ENCODE data around the gene STX10.

DNA sequence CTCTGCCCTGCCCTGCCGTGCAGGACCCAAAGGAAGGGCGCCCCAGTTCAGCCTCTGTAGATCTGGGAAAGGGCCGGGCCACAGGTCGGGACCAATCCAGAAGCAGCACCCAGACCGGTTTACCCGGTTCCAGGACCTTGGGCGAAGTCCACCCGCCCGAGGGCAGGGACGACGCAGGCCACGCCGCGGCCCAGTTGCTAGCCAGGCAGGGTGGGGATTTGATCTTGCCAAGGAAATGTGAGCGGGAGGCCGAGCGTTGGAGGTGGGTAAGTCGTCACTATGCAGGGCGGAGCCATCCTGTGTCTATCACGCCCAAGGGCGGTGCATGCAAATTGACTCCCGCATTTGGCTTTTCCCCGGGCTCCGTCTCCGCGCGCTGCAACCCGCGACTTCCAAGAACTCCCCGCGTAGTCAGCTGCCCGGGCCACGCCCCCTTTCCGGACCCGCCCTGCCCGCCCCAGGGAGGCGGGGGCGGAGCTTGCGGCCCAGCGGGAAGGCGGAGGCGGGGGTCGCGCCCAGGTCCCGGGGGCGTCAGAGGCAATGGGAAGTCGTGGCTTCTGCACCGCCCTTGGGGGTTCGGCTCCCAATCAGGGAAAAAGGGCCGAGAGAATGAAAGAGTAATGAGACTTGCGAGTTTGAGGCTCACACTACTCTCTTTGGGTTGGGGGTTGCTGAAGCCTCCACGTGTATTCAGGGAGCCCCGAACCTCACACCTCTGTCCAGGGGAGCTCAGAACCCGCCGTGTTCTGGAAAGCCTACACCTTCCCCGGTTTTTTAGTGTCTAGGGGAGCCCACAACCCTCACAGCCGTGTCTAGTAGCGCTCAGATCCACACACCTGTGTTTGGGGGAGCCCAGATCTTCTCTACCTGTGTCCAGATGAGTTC lies 12.8 kb upstream of the STX10 start:
- TF ChIP-seq CTCF (IDR thresholded peaks at IDR 0.05; ENCODE audit: extremely low read depth in 1 of 2, insufficient read depth in 1 of 2, low read depth in 1 of 2, low read length in 2 of 2), result no peak
- TF ChIP-seq POLR2AphosphoS5 (IDR thresholded peaks at IDR 0.05; ENCODE audit: insufficient read depth, low read depth, low read length), result peak; percentile 61
- TF ChIP-seq POLR2A (IDR thresholded peaks at IDR 0.05; ENCODE audit: low read depth, low read length), result peak; percentile 69

Measured in endothelial cell of umbilical vein (primary cell).